ENCODE data around the gene SRC. TPM values are rescaled to one million over a fixed set of nuclear protein-coding genes. Genes with fewer than 3 reads are reported as not detected.

The SRC gene
- total RNA-seq, 2 donors from 2014 or later = 117 to 121 TPM

- intact Hi-C loops (cut with DNase I, micrococcal nuclease) = no loop called here
- no peak for DNase-seq
- no peak for ATAC-seq
Observed at GRCh38 chr20:37441023-37441422, 95.1 kb downstream of the SRC start.

GRCh38 chr20:37442547-37442946 lies 96.6 kb downstream of the SRC start:
- intact Hi-C loops (cut with DNase I, micrococcal nuclease) = no loop called here
- no peak for ATAC-seq

GRCh38 chr20:37442986-37443385 lies 97.0 kb downstream of the SRC start:
- ATAC-seq (no peak), DNase-seq (no peak)
- intact Hi-C loops (cut with DNase I, micrococcal nuclease) = no loop called here

More at GRCh38 chr20:37442547-37442946, 96.6 kb downstream of the SRC start:
- no peak for DNase-seq

- no peak for DNase-seq
- intact Hi-C loops (cut with DNase I, micrococcal nuclease) = no loop called here
Observed at GRCh38 chr20:37443596-37443995, 97.7 kb downstream of the SRC start.

GRCh38 chr20:37445041-37445440 lies 99.1 kb downstream of the SRC start:
- intact Hi-C loops (cut with DNase I, micrococcal nuclease) = no loop called here
- ATAC-seq = no peak
- DNase-seq = no peak

More at GRCh38 chr20:37443596-37443995, 97.7 kb downstream of the SRC start:
- ATAC-seq = no peak

- intact Hi-C loops (cut with DNase I, micrococcal nuclease) = no loop called here
- no peak for ATAC-seq
- no peak for DNase-seq
Observed at GRCh38 chr20:37446286-37447032, 100.5 kb downstream of the SRC start.

- intact Hi-C loops (cut with DNase I, micrococcal nuclease) = no loop called here
- ATAC-seq (no peak), DNase-seq (no peak)
Observed at GRCh38 chr20:37447688-37448087, 101.7 kb downstream of the SRC start.

GRCh38 chr20:37449276-37449675 lies 103.3 kb downstream of the SRC start:
- no peak for DNase-seq
- intact Hi-C loops (cut with DNase I, micrococcal nuclease) = no loop called here
- ATAC-seq = no peak

- DNase-seq (no peak), ATAC-seq (no peak)
- intact Hi-C loops (cut with DNase I, micrococcal nuclease) = no loop called here
Observed at GRCh38 chr20:37450344-37450743, 104.4 kb downstream of the SRC start.

- ATAC-seq (no peak), DNase-seq (no peak)
- intact Hi-C loops (cut with DNase I, micrococcal nuclease) = no loop called here
Observed at GRCh38 chr20:37451616-37452015, 105.7 kb downstream of the SRC start.

- ATAC-seq (no peak), DNase-seq (no peak)
- intact Hi-C loops (cut with DNase I, micrococcal nuclease) = no loop called here
Observed at GRCh38 chr20:37452236-37452635, 106.3 kb downstream of the SRC start.

- ATAC-seq (no peak), DNase-seq (no peak)
- intact Hi-C loops (cut with DNase I, micrococcal nuclease) = no loop called here
Observed at GRCh38 chr20:37453288-37453687, 107.3 kb downstream of the SRC start.

GRCh38 chr20:37453836-37454235 lies 107.9 kb downstream of the SRC start:
- intact Hi-C loops (cut with DNase I, micrococcal nuclease) = no loop called here
- ATAC-seq (no peak), DNase-seq (no peak)

- DNase-seq = no peak
- intact Hi-C loops (cut with DNase I, micrococcal nuclease) = no loop called here
- ATAC-seq = no peak
Observed at GRCh38 chr20:37454636-37455385, 108.9 kb downstream of the SRC start.

Other genes starting within 250 kb of the SRC start
- gene RPN2, start 166.8 kb upstream of the SRC start, total RNA-seq = 100 to 1,000 TPM; 133 to 155 TPM
- 1 to 10 TPM; 1.9 to 2.3 TPM for gene MROH8, start 166.6 kb upstream of the SRC start, total RNA-seq
- not detected for gene GHRH, start 84.3 kb upstream of the SRC start, total RNA-seq
- gene MANBAL, start 56.5 kb upstream of the SRC start, total RNA-seq = 10 to 100 TPM; 35.3 to 37.2 TPM
- 1 to 10 TPM in 1 of 2 donors, not detected in 1; 3.4 TPM for gene NNAT, start 175.1 kb downstream of the SRC start, total RNA-seq
- gene BLCAP, start 181.7 kb downstream of the SRC start, total RNA-seq = 100 to 1,000 TPM in 1 of 2 donors, 10 to 100 TPM in 1; 98.9 to 104 TPM